WTC11 (cell line): Measurements from ENCODE around the gene TCP11L2. TPM values are rescaled to one million over a fixed set of nuclear protein-coding genes. Genes with fewer than 3 reads are reported as not detected.

Experiments
- ATAC-seq: fragments of 200-7000 bp; cut with Tn5 transposase; 2 replicates; pipeline ENCODE4 v1.10.0; 2021; ENCODE audit warnings: mild to moderate bottlenecking, moderate library complexity
- CTCF ChIA-PET: fragments of 300-600 bp; sonication (Branson Sonifier 250); formaldehyde crosslinking; loops from one replicate; lab custom pipeline; 2021; ENCODE audit warnings: antibody characterized with exemption; lab: Charles Lee
- POLR2A ChIA-PET: fragments of 350-600 bp; sonication (Branson Sonifier 250); formaldehyde crosslinking; loops from one replicate; lab custom pipeline; 2021; ENCODE audit warnings: antibody characterized with exemption; lab: Charles Lee
- DNase-seq: peaks from one replicate; pipeline ENCODE4 v3.0.0; 2021; ENCODE audit warnings: low spot score
- H3K27ac Mint-ChIP-seq: 2 replicates; pipeline ENCODE4 v1.8.0; 2021; ENCODE audit warnings: mixed read lengths
- H3K27me3 Mint-ChIP-seq: 2 replicates; pipeline ENCODE4 v1.8.0; 2021; ENCODE audit warnings: low read depth, mild to moderate bottlenecking, moderate library complexity, mixed read lengths
- H3K36me3 Mint-ChIP-seq: 2 replicates; pipeline ENCODE4 v1.8.0; 2021; ENCODE audit warnings: mixed read lengths
- H3K4me1 Mint-ChIP-seq: 2 replicates; pipeline ENCODE4 v1.8.0; 2022; ENCODE audit warnings: mixed read lengths
- H3K4me3 Mint-ChIP-seq: 2 replicates; pipeline ENCODE4 v1.8.0; 2021; ENCODE audit warnings: mild to moderate bottlenecking, moderate library complexity, mixed read lengths
- H3K9me3 Mint-ChIP-seq: 2 replicates; pipeline ENCODE4 v1.8.0; 2021; ENCODE audit warnings: mixed read lengths
- ATF2 ChIP-seq: sonication (generic); formaldehyde crosslinking; IDR thresholded peaks from 2 replicates; pipeline ENCODE4 v1.8.1; 2022; ENCODE audit warnings: low read depth, missing genetic modification reagents, borderline replicate concordance
- ETV6 ChIP-seq: sonication (generic); formaldehyde crosslinking; IDR thresholded peaks from 2 replicates; pipeline ENCODE4 v1.8.1; 2022; ENCODE audit warnings: mild to moderate bottlenecking, missing genetic modification reagents
- FOXK1 ChIP-seq: sonication (generic); formaldehyde crosslinking; IDR thresholded peaks from 2 replicates; pipeline ENCODE4 v1.8.0; 2022; ENCODE audit warnings: mild to moderate bottlenecking, moderate library complexity, missing genetic modification reagents
- GABPB1 ChIP-seq: sonication (generic); formaldehyde crosslinking; IDR thresholded peaks from 2 replicates; pipeline ENCODE4 v1.8.1; 2023; ENCODE audit warnings: mild to moderate bottlenecking, missing genetic modification reagents
- GRHL2 ChIP-seq: fragments of 250-450 bp; sonication (Bioruptor Pico); IDR thresholded peaks from 2 replicates; pipeline ENCODE4 v1.8.0; 2022; ENCODE audit warnings: mild to moderate bottlenecking, moderate library complexity; ENCODE audit not compliant: insufficient replicate concordance, severe bottlenecking
- GTF2I ChIP-seq: fragments of 250-450 bp; sonication (Bioruptor Pico); conservative IDR thresholded peaks from 2 replicates; pipeline ENCODE4 v1.4.0; 2021; ENCODE audit warnings: mild to moderate bottlenecking
- IRF1 ChIP-seq: sonication (generic); formaldehyde crosslinking; IDR thresholded peaks from 2 replicates; pipeline ENCODE4 v1.8.0; 2023; ENCODE audit warnings: missing genetic modification reagents
- JUN ChIP-seq: sonication (generic); formaldehyde crosslinking; IDR thresholded peaks from 2 replicates; pipeline ENCODE4 v1.8.0; 2023; ENCODE audit warnings: mild to moderate bottlenecking, missing genetic modification reagents
- MXD4 ChIP-seq: fragments of 250-450 bp; sonication (Bioruptor Pico); IDR thresholded peaks from 2 replicates; pipeline ENCODE4 v1.8.0; 2021; ENCODE audit warnings: mild to moderate bottlenecking, moderate library complexity, borderline replicate concordance
- NFE2L1 ChIP-seq: sonication (generic); formaldehyde crosslinking; IDR thresholded peaks from 2 replicates; pipeline ENCODE4 v1.8.1; 2023; ENCODE audit warnings: missing genetic modification reagents
- NR2C2 ChIP-seq: sonication (generic); formaldehyde crosslinking; IDR thresholded peaks from 2 replicates; pipeline ENCODE4 v1.8.0; 2022; ENCODE audit warnings: mild to moderate bottlenecking, missing genetic modification reagents
- TEAD1 ChIP-seq: sonication (generic); formaldehyde crosslinking; IDR thresholded peaks from 2 replicates; pipeline ENCODE4 v1.8.0; 2022; ENCODE audit warnings: mild to moderate bottlenecking, missing genetic modification reagents
- ZNF425 ChIP-seq: fragments of 250-450 bp; sonication (Bioruptor Pico); conservative IDR thresholded peaks from 2 replicates; pipeline ENCODE4 v1.9.0; 2021; ENCODE audit warnings: mild to moderate bottlenecking
- ZNF671 ChIP-seq: fragments of 250-450 bp; sonication (Bioruptor Pico); IDR thresholded peaks from 2 replicates; pipeline ENCODE4 v1.8.0; 2021; ENCODE audit warnings: mild to moderate bottlenecking
- total RNA-seq: library from RNA; stranded (reverse); gene quantifications from 3 replicates; pipeline ENCODE4 v1.2.3, GENCODE V29; 2021
- TF ChIP-seq, protein P1 (sequence below): sonication (generic); formaldehyde crosslinking; IDR thresholded peaks from 2 replicates; pipeline ENCODE4 v1.8.1; 2022; ENCODE audit warnings: mild to moderate bottlenecking, missing genetic modification reagents, moderate library complexity, borderline replicate concordance
- TF ChIP-seq, protein P2 (sequence below): sonication (generic); formaldehyde crosslinking; conservative IDR thresholded peaks from 2 replicates; pipeline ENCODE4 v1.8.1; 2023; ENCODE audit warnings: mild to moderate bottlenecking, low read depth, missing genetic modification reagents, moderate library complexity
- TF ChIP-seq, protein P3 (sequence below): sonication (generic); formaldehyde crosslinking; IDR thresholded peaks from 2 replicates; pipeline ENCODE4 v1.8.0; 2022; ENCODE audit warnings: mild to moderate bottlenecking, missing genetic modification reagents
- TF ChIP-seq, protein P4 (sequence below): sonication (generic); formaldehyde crosslinking; IDR thresholded peaks from 2 replicates; pipeline ENCODE4 v1.8.1; 2022; ENCODE audit warnings: missing genetic modification reagents, borderline replicate concordance
- TF ChIP-seq, protein P5 (sequence below): sonication (generic); formaldehyde crosslinking; conservative IDR thresholded peaks from 2 replicates; pipeline ENCODE4 v1.8.1; 2022; ENCODE audit warnings: mild to moderate bottlenecking, missing genetic modification reagents
- TF ChIP-seq, protein P6 (sequence below): fragments of 250-450 bp; sonication (Bioruptor Pico); IDR thresholded peaks from 2 replicates; pipeline ENCODE4 v1.9.0; 2021; ENCODE audit warnings: moderate library complexity, mild to moderate bottlenecking, inconsistent platforms, borderline replicate concordance

Gene TCP11L2
- total RNA-seq, 1 experiment from 2014 or later = 12.3 TPM

- Mint-ChIP-seq H3K4me1 (no peaks in the 10 kb centered on the region), H3K27ac (no peak overlapping the region), H3K9me3 (no peaks in the 10 kb centered on the region), H3K4me3 (no peak overlapping the region), H3K36me3 (no peaks in the 10 kb centered on the region), H3K27me3 (no peaks in the 10 kb centered on the region)
- CTCF ChIA-PET = no interaction called here
- ATAC-seq = no peak
- TF ChIP-seq, protein P1, sequence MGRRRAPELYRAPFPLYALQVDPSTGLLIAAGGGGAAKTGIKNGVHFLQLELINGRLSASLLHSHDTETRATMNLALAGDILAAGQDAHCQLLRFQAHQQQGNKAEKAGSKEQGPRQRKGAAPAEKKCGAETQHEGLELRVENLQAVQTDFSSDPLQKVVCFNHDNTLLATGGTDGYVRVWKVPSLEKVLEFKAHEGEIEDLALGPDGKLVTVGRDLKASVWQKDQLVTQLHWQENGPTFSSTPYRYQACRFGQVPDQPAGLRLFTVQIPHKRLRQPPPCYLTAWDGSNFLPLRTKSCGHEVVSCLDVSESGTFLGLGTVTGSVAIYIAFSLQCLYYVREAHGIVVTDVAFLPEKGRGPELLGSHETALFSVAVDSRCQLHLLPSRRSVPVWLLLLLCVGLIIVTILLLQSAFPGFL = no peak
- TF ChIP-seq, protein P2, sequence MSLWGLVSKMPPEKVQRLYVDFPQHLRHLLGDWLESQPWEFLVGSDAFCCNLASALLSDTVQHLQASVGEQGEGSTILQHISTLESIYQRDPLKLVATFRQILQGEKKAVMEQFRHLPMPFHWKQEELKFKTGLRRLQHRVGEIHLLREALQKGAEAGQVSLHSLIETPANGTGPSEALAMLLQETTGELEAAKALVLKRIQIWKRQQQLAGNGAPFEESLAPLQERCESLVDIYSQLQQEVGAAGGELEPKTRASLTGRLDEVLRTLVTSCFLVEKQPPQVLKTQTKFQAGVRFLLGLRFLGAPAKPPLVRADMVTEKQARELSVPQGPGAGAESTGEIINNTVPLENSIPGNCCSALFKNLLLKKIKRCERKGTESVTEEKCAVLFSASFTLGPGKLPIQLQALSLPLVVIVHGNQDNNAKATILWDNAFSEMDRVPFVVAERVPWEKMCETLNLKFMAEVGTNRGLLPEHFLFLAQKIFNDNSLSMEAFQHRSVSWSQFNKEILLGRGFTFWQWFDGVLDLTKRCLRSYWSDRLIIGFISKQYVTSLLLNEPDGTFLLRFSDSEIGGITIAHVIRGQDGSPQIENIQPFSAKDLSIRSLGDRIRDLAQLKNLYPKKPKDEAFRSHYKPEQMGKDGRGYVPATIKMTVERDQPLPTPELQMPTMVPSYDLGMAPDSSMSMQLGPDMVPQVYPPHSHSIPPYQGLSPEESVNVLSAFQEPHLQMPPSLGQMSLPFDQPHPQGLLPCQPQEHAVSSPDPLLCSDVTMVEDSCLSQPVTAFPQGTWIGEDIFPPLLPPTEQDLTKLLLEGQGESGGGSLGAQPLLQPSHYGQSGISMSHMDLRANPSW (CRISPR knock-in tag) = no peak
- no peak for TF ChIP-seq ATF2 (CRISPR knock-in tag)
- no peak for TF ChIP-seq NFE2L1 (CRISPR knock-in tag)
- TF ChIP-seq, protein P3, sequence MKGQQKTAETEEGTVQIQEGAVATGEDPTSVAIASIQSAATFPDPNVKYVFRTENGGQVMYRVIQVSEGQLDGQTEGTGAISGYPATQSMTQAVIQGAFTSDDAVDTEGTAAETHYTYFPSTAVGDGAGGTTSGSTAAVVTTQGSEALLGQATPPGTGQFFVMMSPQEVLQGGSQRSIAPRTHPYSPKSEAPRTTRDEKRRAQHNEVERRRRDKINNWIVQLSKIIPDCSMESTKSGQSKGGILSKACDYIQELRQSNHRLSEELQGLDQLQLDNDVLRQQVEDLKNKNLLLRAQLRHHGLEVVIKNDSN = no peak
- no peak for TF ChIP-seq ETV6 (CRISPR knock-in tag)
- TF ChIP-seq, protein P4, sequence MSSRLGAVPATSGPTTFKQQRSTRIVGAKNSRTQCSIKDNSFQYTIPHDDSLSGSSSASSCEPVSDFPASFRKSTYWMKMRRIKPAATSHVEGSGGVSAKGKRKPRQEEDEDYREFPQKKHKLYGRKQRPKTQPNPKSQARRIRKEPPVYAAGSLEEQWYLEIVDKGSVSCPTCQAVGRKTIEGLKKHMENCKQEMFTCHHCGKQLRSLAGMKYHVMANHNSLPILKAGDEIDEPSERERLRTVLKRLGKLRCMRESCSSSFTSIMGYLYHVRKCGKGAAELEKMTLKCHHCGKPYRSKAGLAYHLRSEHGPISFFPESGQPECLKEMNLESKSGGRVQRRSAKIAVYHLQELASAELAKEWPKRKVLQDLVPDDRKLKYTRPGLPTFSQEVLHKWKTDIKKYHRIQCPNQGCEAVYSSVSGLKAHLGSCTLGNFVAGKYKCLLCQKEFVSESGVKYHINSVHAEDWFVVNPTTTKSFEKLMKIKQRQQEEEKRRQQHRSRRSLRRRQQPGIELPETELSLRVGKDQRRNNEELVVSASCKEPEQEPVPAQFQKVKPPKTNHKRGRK (CRISPR knock-in tag) = no peak
- TF ChIP-seq NR2C2 (CRISPR knock-in tag) = no peak
- no peak for TF ChIP-seq GTF2I (CRISPR knock-in tag)
- TF ChIP-seq JUN (CRISPR knock-in tag) = no peak
- TF ChIP-seq GABPB1 = no peak
- TF ChIP-seq, protein P5, sequence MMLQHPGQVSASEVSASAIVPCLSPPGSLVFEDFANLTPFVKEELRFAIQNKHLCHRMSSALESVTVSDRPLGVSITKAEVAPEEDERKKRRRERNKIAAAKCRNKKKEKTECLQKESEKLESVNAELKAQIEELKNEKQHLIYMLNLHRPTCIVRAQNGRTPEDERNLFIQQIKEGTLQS = no peak
- TF ChIP-seq, protein P6, sequence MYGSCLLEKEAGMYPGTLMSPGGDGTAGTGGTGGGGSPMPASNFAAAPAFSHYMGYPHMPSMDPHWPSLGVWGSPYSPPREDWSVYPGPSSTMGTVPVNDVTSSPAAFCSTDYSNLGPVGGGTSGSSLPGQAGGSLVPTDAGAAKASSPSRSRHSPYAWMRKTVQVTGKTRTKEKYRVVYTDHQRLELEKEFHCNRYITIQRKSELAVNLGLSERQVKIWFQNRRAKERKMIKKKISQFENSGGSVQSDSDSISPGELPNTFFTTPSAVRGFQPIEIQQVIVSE = no peak
- no peak for TF ChIP-seq ZNF425 (CRISPR knock-in tag)
- no peak for TF ChIP-seq ZNF671 (CRISPR knock-in tag)
- no peak for TF ChIP-seq TEAD1 (CRISPR knock-in tag)
- TF ChIP-seq IRF1 (CRISPR knock-in tag) = no peak
- TF ChIP-seq MXD4 (CRISPR knock-in tag) = no peak
- no peak for TF ChIP-seq GRHL2
- TF ChIP-seq FOXK1 (CRISPR knock-in tag) = no peak
- TF ChIP-seq, all 79 proteins: peak for 0
- POLR2A ChIA-PET = no interaction called here
- no peak for DNase-seq
Measured at GRCh38 chr12:106258935-106259334, 43.6 kb upstream of the TCP11L2 start.
